HG02610 (cell line): Measurements from ENCODE around the gene TSPAN18.

Experiments
- ATAC-seq: cut with Tn5 transposase; IDR thresholded peaks from one replicate; pipeline ENCODE4 v1.9.1; 2021; ENCODE audit warnings: mild to moderate bottlenecking, moderate library complexity; ENCODE audit not compliant: unreplicated experiment

Gene TSPAN18

DNA sequence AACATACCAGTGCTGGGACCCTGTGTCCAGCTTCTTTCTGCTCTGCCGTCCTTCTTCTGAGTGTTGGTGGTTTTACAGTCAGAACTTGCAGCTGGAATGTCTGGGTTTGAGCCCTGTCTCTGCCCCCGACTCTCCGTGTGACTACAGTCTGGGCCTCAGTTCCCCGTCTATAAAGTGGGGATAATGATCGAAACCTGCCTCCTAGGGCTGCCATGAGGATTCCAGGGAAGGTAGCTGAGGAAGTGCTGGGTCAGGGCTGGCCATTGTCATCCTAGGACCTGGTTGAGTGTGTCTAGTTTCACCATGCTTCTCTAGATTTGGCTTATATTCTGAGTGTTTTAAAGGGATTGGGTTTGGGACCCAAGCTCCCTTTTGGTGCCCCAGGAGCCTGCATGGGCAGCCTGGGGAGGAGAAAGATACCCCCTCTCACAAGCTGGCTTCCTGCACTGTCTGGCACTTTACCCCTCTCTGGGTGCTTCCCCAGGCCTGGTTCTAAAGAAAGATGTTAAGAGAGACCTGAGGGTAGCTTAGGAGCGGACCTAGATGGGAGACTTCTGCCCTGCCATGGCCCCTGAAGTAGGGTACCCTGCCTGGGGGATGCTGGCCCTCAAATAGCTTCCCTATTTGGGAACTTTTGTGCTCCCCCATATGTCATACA lies 49.9 kb downstream of the TSPAN18 start:
- no peak for ATAC-seq

GRCh38 chr11:44777209-44778194 lies 50.7 kb downstream of the TSPAN18 start:
- no peak for ATAC-seq

GRCh38 chr11:44778195-44779100 lies 51.7 kb downstream of the TSPAN18 start:
- no peak for ATAC-seq

- no peak for ATAC-seq
Measured at GRCh38 chr11:44779736-44780520, 53.2 kb downstream of the TSPAN18 start.

DNA sequence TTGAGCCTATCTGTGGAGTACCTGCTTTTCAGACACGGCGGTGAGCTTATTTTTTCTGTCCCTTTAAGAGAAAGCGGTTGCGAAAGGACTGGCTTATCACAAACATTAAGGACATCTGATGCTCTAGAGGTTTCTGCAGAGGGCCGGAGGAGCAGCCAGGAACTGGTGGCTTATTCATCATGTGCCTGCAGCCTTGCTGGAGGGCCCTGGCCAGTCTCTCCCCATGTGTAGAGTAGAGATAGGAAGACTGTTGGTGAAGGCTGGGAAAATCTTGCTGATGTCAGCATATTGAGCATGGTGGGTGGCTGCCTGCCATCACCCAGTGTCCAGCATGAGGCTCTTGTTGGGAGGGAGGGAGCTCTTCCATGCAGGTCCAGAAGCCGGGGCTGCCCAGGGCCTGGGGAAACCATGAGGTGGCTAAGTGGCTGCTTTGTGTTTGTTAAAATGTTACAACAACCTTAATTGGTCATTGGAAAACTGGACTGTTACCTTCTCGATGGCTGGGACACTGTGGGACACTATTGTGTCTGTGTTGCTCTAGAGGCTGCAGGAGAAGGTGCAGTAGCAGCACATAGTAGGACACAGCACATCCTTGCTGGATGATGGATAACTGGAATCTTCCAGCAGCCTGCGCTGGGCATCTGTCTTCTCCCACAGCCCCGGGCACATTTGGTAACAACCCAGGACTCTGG lies 54.3 kb downstream of the TSPAN18 start:
- ATAC-seq, result no peak

DNA sequence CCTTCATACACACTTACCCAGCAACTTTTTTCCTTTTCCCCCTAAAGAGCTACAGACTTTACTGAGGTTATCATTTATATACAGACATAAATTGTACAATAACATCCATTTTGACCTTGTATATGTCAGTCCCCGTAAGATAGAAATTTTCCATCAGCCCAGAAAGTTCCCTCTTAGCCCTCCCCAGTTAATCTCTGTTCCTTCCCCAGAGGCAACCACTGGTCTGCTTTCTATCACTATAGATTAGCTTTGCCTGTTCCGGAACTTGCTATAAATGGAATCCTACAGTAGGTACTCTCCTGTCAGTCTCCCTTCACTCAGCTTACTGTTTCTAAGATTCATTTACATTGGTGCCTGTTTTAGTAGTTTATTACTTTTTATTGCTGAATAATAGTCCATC lies 54.9 kb downstream of the TSPAN18 start:
- ATAC-seq, result no peak

DNA sequence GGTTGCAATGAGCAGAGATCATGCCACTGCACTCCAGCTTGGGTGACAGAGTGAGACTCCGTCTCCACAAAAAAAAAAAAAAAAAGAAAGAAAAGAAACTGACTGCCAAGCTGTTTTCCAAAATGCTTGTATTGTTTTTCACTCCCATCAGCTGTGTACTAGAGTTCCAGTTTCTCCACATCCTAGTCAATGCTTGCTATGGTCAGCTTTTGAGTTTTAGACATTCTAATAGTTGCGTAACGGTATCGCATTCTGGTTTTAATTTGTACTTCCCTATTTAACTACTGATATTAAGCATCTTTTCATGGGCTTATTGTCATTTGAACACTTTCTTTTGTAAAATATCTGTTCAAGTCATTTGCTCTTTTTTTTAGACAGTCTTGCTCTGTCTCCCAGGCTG lies 55.7 kb downstream of the TSPAN18 start:
- ATAC-seq, result no peak

DNA sequence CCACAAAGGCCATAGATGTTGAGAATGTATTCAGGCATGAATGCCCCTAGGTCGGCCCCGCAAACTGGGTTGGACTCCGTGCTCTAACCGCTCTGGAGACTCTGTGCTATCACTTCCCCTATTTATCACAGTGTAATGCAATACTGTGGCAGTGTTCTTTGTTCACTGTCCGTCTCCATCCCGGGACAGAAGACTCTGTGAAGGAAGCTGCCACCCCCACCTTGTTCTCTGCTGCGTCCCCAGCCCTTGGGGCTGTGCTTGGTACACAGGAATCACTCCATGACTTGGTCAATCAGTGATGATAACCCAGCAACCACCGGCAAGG lies 57.6 kb downstream of the TSPAN18 start:
- no peak for ATAC-seq

- ATAC-seq, result no peak
Measured at GRCh38 chr11:44784851-44785250, 58.1 kb downstream of the TSPAN18 start.

DNA sequence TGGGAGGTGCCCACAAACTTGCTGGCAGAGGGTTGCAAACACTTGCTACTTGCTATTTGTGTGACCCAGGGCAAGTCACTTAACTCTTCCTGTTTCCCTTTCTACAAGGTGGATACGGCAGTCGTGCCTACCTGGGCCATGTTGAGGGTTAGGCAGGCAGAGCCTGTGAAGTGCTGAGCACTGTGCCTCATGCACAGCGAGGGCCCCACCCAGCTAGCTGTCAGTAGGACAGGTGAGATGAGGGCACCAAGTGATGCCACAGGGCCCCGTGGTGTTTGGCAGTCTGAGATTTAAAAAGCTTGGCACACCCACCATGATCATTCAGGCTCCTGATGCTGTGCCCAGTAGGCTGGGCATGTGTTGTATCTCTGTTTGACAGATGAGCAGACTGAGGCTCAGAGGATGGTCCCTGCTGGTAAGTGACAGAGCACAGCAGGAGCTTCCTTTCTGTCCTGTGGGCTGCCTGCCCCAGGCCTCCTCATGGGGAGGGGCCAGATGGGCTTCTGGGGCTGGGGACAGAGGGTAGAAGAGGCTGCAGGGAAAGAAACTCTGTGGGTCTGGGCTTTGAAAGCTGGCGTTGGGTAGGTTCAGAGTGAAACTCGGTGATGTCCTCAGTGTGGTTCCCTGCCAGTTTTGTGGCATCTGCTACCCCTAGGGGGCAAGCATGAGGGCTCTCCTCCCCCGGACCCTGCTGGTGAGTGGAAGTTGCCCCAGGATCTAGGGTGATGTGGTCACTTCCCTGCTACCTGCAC lies 59.3 kb downstream of the TSPAN18 start:
- no peak for ATAC-seq

- ATAC-seq, result no peak
Measured at GRCh38 chr11:44787070-44787469, 60.3 kb downstream of the TSPAN18 start.

DNA sequence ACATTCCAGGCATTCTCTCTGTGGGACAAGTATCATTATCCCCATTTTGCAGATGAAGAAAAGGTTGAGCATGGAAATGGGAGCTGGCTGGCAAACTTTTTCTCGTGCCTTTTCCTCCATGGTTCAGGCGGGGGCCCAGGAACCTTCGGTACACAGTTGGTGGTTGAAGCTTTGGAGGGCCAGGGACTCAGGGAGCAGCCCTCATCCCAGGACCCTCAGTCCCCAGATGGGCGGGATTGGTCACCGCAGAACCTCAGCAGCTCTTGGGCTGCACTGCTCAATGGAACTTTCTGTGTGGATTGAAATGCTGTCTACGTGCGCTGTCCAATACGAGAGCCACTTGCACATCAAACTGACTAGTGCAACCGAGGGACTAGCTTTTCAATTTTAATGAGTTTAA lies 61.2 kb downstream of the TSPAN18 start:
- ATAC-seq, result no peak

GRCh38 chr11:44788536-44789261 lies 61.9 kb downstream of the TSPAN18 start:
- ATAC-seq, result no peak

DNA sequence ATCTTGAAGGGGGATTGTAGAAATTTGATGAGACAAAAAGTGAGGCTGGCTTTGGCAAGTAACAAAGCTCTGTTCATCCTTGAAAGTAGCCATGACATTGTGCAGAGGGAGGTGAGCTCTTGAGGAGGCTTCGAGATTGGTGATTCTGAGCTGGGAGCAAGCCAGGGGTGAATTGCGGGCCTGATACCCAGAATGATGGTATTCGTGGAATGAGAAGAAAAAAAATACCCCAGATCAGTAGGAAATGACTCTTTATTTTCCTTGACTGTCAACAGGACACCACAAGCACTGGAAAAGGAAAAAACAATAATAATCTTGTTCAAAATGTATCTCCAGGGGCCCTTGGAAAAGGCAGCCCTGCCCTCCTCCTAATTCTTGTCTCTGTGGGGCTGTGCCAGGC lies 62.7 kb downstream of the TSPAN18 start:
- ATAC-seq, result no peak

DNA sequence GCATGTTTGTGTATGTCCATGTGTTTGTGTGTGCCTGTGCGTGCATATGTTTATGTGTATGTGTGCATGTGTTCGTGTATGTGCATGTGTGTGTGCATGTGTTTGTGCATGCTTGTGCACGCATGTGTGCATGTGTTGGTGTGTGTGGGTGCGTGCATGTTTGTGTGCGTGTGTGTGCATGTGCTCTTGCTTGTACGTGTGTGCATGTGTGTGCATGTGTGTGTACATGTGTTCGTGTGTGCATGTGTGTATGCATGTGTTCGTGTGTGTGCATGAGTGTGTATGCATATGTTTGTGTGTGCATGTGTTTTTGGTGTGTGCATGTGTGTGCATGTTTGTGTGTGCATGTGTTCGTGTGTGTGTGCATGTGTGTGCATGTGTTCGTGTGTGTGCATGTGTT lies 63.4 kb downstream of the TSPAN18 start:
- ATAC-seq, result no peak

DNA sequence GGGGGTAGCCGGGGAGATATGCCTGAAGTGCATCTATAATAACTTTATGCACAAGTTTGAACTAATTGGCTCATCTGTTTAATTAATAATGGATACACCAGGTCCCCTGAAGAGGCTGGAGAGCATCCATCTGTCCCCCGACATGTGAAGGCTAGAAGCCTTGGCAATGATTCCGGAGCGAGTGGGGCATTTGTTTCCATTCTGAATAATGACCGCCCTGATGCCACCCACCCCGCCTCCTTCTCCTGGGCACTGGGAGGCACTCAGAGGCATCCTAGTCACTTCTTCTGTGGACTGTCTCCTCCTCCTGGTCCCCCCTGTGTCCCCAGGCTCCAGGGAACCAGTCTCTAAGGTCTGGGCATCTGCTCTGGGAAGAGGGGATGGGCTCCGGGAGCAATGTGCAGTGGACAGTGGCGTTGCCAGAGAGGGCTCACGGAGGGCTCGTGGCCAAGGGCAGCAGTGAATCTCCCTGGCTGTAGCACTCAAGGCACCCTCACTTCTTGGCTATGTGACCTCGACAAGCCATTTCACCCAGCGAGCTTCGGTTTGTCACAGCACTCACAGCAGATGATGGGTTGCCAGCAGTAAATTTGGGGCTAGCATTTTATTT lies 64.7 kb downstream of the TSPAN18 start:
- no peak for ATAC-seq

GRCh38 chr11:44792171-44792570 lies 65.4 kb downstream of the TSPAN18 start:
- ATAC-seq, result no peak
